ENCODE data around the gene TTLL6. TPM values are rescaled to one million over a fixed set of nuclear protein-coding genes. Genes with fewer than 3 reads are reported as not detected.
A peak's percentile ranks its signal among the peaks of the same experiment; 100 is the strongest.

TTLL6 gene
- total and polyA plus RNA-seq, 2 of the 8 experiments (the other 6 are each of a cell fraction or from before 2014, with no cell fraction given) = 2.6 to 4.3 TPM

- TF ChIP-seq CHD7 (IDR thresholded peaks at IDR 0.05; ENCODE audit: insufficient replicate concordance, low read length) (peak; percentile 42), CTBP2 (IDR thresholded peaks at IDR 0.05; ENCODE audit: borderline replicate concordance, insufficient read depth, insufficient read length, low read length) (peak; percentile 26), GABPA (IDR thresholded peaks at IDR 0.05; ENCODE audit: borderline replicate concordance, insufficient read depth, low read length) (no peak), EZH2 (IDR thresholded peaks at IDR 0.05; ENCODE audit: low read depth, low read length, severe bottlenecking) (peak; percentile 31), EGR1 (IDR thresholded peaks at IDR 0.05; ENCODE audit: borderline replicate concordance, low read depth, low read length) (no peak; the same call in 1 of the 2 replicates), YY1 (IDR thresholded peaks at IDR 0.05; ENCODE audit: low read depth, low read length) (0 out of 2 replicates have a peak, but pooled peaks have one; percentile 9), SAP30 (IDR thresholded peaks at IDR 0.05; ENCODE audit: insufficient read depth, insufficient replicate concordance, low read length) (no peak)
Measured at GRCh38 chr17:48722915-48723422, 94.1 kb downstream of the TTLL6 start, which contains the start of gene PRAC2 (continued).
